Retinal pigment epithelial cell (primary cell): ENCODE measurements around the gene TMEM190.

ENCODE experiments used
- DNase-seq: peaks from one replicate; pipeline ENCODE4 v3.0.0-alpha.2; 2010; ENCODE audit warnings: low read depth
- H3K4me3 ChIP-seq: 2 replicates; pipeline ENCODE4 v1.5.1; 2011; ENCODE audit warnings: mild to moderate bottlenecking, low read length, control low read depth, moderate library complexity
- TF ChIP-seq, protein P1 (sequence below): conservative IDR thresholded peaks from 2 replicates; pipeline ENCODE4 v1.5.1; 2011; ENCODE audit warnings: low read depth, low read length, control low read depth, inconsistent platforms

Gene TMEM190

GRCh38 chr19:55368701-55369563 is 7.7 kb upstream of the TMEM190 start:
- TF ChIP-seq, protein P1, sequence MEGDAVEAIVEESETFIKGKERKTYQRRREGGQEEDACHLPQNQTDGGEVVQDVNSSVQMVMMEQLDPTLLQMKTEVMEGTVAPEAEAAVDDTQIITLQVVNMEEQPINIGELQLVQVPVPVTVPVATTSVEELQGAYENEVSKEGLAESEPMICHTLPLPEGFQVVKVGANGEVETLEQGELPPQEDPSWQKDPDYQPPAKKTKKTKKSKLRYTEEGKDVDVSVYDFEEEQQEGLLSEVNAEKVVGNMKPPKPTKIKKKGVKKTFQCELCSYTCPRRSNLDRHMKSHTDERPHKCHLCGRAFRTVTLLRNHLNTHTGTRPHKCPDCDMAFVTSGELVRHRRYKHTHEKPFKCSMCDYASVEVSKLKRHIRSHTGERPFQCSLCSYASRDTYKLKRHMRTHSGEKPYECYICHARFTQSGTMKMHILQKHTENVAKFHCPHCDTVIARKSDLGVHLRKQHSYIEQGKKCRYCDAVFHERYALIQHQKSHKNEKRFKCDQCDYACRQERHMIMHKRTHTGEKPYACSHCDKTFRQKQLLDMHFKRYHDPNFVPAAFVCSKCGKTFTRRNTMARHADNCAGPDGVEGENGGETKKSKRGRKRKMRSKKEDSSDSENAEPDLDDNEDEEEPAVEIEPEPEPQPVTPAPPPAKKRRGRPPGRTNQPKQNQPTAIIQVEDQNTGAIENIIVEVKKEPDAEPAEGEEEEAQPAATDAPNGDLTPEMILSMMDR, result no peak
- peak overlapping the region; percentile 33 for H3K4me3 ChIP-seq

DNA sequence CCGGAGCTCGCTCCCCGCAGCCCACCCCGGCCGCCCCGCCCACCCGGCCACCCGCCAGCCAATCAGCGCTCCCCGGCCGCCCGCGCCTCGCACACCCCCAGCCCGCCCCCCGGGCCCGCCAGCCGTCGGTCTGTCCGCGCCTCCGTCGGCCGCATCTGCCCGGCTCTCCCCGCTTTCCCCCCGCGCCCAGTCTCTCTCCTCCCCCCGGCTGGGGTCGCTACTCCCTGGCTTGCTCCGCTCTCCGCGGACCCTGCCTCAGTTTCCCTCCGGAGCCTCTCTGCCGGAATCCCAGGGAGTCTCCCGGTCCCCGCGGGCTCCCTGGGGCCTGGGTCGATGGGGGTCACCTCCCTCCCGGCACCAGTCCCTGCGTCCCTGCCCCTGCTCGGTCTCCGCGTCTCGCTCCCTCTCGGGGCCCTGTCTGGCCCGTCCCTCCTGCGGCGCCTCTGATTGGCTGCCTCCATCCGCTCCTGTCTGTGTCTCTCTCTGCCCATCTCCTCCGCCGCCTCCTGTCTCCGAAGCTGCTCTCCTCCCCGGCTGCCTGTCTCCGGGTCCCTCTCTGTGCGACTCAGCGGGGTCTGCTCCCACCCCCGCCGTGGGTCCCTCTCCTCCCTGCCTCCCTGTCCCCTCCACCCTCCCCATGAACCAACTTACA is 6.8 kb upstream of the TMEM190 start:
- DNase-seq, result no peak
- TF ChIP-seq, protein P1, result no peak
- H3K4me3 ChIP-seq, result peak overlapping the region; percentile 40

More at GRCh38 chr19:55368701-55369563, 7.7 kb upstream of the TMEM190 start:
- DNase-seq, result no peak

GRCh38 chr19:55370305-55370988 is 6.2 kb upstream of the TMEM190 start, which contains the start of gene IL11:
Gene IL11, minus strand, starts transcription at chr19:55370463. Its CDS starts 153 bp downstream, at chr19:55370310.
- no peak for DNase-seq

DNA sequence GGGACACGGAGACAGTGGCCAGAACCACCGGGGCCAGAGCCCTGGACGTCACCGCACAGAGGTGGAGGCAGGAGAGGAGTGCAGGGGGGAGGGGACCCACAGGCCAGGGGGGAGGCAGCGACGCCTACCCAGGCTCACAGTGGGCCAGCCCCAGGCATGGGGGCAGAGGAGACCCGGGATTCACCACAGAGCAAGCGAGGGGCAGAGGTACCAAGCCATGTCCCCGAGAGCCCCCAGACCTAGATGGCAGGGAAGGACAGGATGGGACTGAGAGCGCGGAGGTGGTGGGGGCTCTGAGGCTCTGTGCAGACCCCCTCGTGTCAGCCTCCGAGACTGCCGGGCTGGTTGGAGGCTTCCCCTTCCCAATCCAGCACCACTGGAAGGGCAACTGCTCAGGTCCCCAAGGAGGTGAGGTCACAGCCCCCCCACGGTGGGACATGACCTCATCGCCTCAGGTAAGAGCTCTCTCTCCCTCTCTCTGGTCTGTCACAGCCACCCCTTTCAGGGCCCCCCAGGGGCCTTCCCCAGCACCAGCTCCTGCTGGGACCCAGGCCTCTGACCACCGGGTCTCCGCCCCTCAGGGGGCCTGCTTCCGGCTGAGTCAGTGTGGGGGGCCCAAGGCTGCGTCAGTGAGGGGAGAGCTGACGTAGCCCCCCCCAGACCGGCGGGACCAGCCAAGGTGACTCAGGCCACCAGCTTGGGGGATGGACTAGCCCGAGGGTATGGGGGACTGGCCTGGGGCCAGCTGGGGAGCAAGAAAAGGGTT is 4.1 kb upstream of the TMEM190 start:
- TF ChIP-seq, protein P1, result no peak
- no peak for DNase-seq
- H3K4me3 ChIP-seq, result no peak overlapping the region

More at GRCh38 chr19:55370305-55370988, 6.2 kb upstream of the TMEM190 start, which contains the start of gene IL11:
- H3K4me3 ChIP-seq, result peak within 1 kb of the TSS; percentile 40
- TF ChIP-seq, protein P1, result no peak

GRCh38 chr19:55373306-55373992 is 3.2 kb upstream of the TMEM190 start:
- no peak for DNase-seq
- no peak overlapping the region for H3K4me3 ChIP-seq
- TF ChIP-seq, protein P1, result no peak
